ENCODE results near the gene SMIM26. TPM values are rescaled to one million over a fixed set of nuclear protein-coding genes. Genes with fewer than 3 reads are reported as not detected.

Gene SMIM26
- total RNA-seq (2022; extraction: Qiagen RNA extraction; ENCODE audit: low read depth): 136 to 176 TPM (median 142 TPM) in 5 replicates

GRCh38 chr20:18566892-18567738 lies at the start of gene SMIM26:
TSS of gene SMIM26 (plus strand) at chr20:18567432. CDS start at chr20:18567479, 47 bp downstream.

GRCh38 chr20:18587665-18588573 lies 20.7 kb downstream of the SMIM26 start, which contains the start of gene DTD1:
TSS of gene DTD1 (plus strand) at chr20:18588054. CDS start at chr20:18588073, 19 bp downstream.

Other genes with a start within 250 kb of the SMIM26 start
- 2.9 to 3.2 TPM (median 3.1 TPM) in 5 replicates for gene DZANK1, start 100.4 kb upstream of the SMIM26 start, total RNA-seq (2022; extraction: Qiagen RNA extraction; ENCODE audit: low read depth)
- 13.7 to 27.3 TPM (median 15.9 TPM) in 5 replicates for gene POLR3F, start 100.0 kb upstream of the SMIM26 start, total RNA-seq (2022; extraction: Qiagen RNA extraction; ENCODE audit: low read depth)
- gene RBBP9, start 70.2 kb upstream of the SMIM26 start, total RNA-seq (2022; extraction: Qiagen RNA extraction; ENCODE audit: low read depth): 14.3 to 17.2 TPM (median 15.8 TPM) in 5 replicates
- gene SEC23B, start 59.5 kb upstream of the SMIM26 start, total RNA-seq (2022; extraction: Qiagen RNA extraction; ENCODE audit: low read depth): 60.8 to 67.4 TPM (median 64.1 TPM) in 5 replicates
- 76.4 to 81.0 TPM (median 79.1 TPM) in 5 replicates for gene DTD1, start 20.6 kb downstream of the SMIM26 start, total RNA-seq (2022; extraction: Qiagen RNA extraction; ENCODE audit: low read depth)
- gene SCP2D1, start 246.4 kb downstream of the SMIM26 start, total RNA-seq (2022; extraction: Qiagen RNA extraction; ENCODE audit: low read depth): not detected in 5 replicates